DOHH2 (cell line): ENCODE data around the gene PIWIL4.

Source experiments
- CTCF ChIP-seq: fragments of 200-600 bp; sonication (generic); IDR thresholded peaks from one replicate; pipeline ENCODE4 v1.5.1; 2014; ENCODE audit warnings: antibody characterized with exemption, mild to moderate bottlenecking, low read depth, low read length; ENCODE audit not compliant: poor library complexity, severe bottlenecking
- EZH2phosphoT487 ChIP-seq: fragments of 200-600 bp; sonication (generic); IDR thresholded peaks from 2 replicates; pipeline ENCODE4 v1.6.1; 2017; ENCODE audit warnings: borderline replicate concordance, mild to moderate bottlenecking, antibody characterized with exemption, low read length, moderate library complexity, mixed read lengths

DNA sequence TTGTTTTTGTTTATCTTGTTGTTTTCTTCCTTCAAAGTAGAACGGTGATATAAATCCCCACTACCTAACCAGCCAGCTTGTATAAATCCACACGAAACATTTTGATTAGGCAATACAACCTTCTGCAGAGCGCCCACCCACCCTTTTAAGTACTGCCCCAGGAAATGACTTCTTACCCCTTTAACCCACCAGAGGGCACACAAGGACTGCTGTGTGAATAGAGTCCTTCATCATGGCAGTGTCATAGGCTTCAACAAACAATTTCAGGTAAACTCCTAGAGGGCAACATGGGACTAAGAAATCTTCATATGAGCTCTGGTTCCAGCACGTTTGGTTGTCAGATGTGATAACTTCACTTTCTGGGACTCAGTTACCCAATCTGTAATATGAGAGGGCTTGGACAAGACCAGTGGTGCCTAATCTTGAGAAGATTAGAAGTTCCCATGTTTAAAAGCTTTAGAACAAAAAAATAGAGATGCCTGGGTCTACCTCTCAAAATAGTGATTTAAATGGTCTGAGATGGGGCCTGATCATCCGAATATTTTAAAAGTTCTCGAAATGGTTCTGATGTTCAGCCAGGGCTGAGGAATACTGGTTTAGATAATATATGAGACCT lies 56.1 kb downstream of the PIWIL4 start:
- TF ChIP-seq EZH2phosphoT487: no peak
- peak; percentile 71 for TF ChIP-seq CTCF
